ENCODE results near the gene SLC6A1. TPM values are rescaled to one million over a fixed set of nuclear protein-coding genes. Genes with fewer than 3 reads are reported as not detected.

Gene SLC6A1
- total and polyA plus RNA-seq, 2 of the 13 experiments (the other 11 are each of a cell fraction or from before 2014, with no cell fraction given): not detected

DNA sequence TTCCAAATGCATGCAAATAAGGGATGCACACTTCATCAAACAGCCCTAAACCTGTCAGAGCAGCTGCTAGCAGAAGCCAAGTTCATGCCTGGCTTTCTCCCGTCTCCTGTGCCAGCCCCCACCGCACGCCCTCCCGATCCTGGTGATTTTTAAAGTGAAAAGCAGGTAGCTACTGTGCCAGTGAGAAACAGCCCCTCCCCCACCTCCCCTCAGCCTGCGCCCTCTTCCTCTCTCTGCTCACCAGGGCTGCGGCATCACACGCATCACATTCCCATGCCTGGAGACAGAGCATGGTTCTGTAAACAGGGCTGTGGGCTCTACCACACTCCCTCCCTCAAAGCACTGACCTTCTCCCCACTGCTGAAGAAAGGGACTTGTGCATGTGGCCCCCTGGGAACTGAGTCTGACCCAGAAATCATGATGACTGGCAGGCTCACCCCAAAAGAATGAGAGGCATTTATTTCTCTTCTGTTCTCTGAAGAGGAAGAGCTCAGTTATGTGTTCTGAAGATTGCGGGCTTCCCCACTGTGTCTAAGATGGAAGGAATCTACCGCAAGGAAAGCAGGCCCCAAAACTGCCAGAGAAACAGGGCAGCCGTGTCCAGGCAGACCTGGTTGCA is 14.5 kb upstream of the SLC6A1 start:
- H3K27me3 ChIP-seq (ENCODE audit: control insufficient read depth in 1 of 2, insufficient read depth in 2 of 2, low read length in 2 of 2): peaks cover 0 to 7% of the 10 kb centered on the region in 2 experiments; a peak in 1 of 5 replicates
- CTCF ChIA-PET (ENCODE audit: low intra/inter-chr PET ratio, low total read pairs): no interaction called here
- no peak for DNase-seq (ENCODE audit: low spot score)
- H3K36me3 ChIP-seq (replicated peaks in 1 of 2; ENCODE audit: control insufficient read depth in 1 of 2, insufficient read depth in 2 of 2, low read length in 2 of 2): no peaks in the 10 kb centered on the region
- H3K4me2 ChIP-seq (ENCODE audit: low read depth, low read length): no peak overlapping the region; the same call in 1 of the 2 replicates
- 69% methylated on average over 10 of the region's 10 CpGs for WGBS (ENCODE audit: low lambda C conversion rate)
- BruUV-seq (replicated peaks): no TSS peak
- no peak overlapping the region for H2AFZ ChIP-seq (ENCODE audit: low read length)
- H3K4me3 ChIP-seq (replicated peaks in 1 of 3; ENCODE audit: insufficient read depth in 1 of 3, low read depth in 2 of 3, low read length in 3 of 3): no peak overlapping the region
- H3K9ac ChIP-seq (ENCODE audit: insufficient read depth, low read depth, low read length): no peak overlapping the region
- in situ Hi-C loops (cut with HindIII; ENCODE audit: extremely low pct_ligation_motif_present, low pct_unique_long_range_greater_than_20kb): no loop called here
- no peak for FAIRE-seq
- no peaks in the 10 kb centered on the region for H4K20me1 ChIP-seq (ENCODE audit: insufficient read depth, low read length)
- ATAC-seq: no peak
- POLR2A ChIA-PET: no interaction called here
- TF ChIP-seq GATAD2A (CRISPR knock-in tag; IDR thresholded peaks at IDR 0.05) (no peak), ZSCAN9 (CRISPR knock-in tag; IDR thresholded peaks at IDR 0.05; ENCODE audit: borderline replicate concordance) (no peak), GABPB1 (CRISPR knock-in tag; IDR thresholded peaks at IDR 0.05) (no peak), ZNF121 (CRISPR knock-in tag; IDR thresholded peaks at IDR 0.05) (no peak), HOXA3 (CRISPR knock-in tag; IDR thresholded peaks at IDR 0.05) (no peak), ZNF766 (CRISPR knock-in tag; IDR thresholded peaks at IDR 0.05; ENCODE audit: borderline replicate concordance) (no peak), GZF1 (CRISPR knock-in tag; IDR thresholded peaks at IDR 0.05) (no peak), ZMYM4 (CRISPR knock-in tag; IDR thresholded peaks at IDR 0.05) (no peak), FLYWCH1 (CRISPR knock-in tag; IDR thresholded peaks at IDR 0.05) (no peak), ZKSCAN5 (CRISPR knock-in tag; IDR thresholded peaks at IDR 0.05) (no peak), TCF7 (IDR thresholded peaks at IDR 0.05; ENCODE audit: low read depth) (no peak), ZNF841 (CRISPR knock-in tag; IDR thresholded peaks at IDR 0.05; ENCODE audit: borderline replicate concordance) (no peak), THAP11 (CRISPR knock-in tag; IDR thresholded peaks at IDR 0.05) (no peak)
- TF ChIP-seq, protein P1, sequence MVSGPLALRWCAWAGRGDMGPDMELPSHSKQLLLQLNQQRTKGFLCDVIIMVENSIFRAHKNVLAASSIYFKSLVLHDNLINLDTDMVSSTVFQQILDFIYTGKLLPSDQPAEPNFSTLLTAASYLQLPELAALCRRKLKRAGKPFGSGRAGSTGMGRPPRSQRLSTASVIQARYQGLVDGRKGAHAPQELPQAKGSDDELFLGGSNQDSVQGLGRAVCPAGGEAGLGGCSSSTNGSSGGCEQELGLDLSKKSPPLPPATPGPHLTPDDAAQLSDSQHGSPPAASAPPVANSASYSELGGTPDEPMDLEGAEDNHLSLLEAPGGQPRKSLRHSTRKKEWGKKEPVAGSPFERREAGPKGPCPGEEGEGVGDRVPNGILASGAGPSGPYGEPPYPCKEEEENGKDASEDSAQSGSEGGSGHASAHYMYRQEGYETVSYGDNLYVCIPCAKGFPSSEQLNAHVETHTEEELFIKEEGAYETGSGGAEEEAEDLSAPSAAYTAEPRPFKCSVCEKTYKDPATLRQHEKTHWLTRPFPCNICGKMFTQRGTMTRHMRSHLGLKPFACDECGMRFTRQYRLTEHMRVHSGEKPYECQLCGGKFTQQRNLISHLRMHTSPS (CRISPR knock-in tag; IDR thresholded peaks at IDR 0.05; ENCODE audit: low read depth): no peak
- TF ChIP-seq, protein P2, sequence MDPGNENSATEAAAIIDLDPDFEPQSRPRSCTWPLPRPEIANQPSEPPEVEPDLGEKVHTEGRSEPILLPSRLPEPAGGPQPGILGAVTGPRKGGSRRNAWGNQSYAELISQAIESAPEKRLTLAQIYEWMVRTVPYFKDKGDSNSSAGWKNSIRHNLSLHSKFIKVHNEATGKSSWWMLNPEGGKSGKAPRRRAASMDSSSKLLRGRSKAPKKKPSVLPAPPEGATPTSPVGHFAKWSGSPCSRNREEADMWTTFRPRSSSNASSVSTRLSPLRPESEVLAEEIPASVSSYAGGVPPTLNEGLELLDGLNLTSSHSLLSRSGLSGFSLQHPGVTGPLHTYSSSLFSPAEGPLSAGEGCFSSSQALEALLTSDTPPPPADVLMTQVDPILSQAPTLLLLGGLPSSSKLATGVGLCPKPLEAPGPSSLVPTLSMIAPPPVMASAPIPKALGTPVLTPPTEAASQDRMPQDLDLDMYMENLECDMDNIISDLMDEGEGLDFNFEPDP (CRISPR knock-in tag; conservative IDR thresholded peaks at IDR 0.05): no peak
- TF ChIP-seq, protein P3, sequence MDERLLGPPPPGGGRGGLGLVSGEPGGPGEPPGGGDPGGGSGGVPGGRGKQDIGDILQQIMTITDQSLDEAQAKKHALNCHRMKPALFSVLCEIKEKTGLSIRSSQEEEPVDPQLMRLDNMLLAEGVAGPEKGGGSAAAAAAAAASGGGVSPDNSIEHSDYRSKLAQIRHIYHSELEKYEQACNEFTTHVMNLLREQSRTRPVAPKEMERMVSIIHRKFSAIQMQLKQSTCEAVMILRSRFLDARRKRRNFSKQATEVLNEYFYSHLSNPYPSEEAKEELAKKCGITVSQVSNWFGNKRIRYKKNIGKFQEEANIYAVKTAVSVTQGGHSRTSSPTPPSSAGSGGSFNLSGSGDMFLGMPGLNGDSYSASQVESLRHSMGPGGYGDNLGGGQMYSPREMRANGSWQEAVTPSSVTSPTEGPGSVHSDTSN (CRISPR knock-in tag; IDR thresholded peaks at IDR 0.05): no peak
- TF ChIP-seq, protein P4, sequence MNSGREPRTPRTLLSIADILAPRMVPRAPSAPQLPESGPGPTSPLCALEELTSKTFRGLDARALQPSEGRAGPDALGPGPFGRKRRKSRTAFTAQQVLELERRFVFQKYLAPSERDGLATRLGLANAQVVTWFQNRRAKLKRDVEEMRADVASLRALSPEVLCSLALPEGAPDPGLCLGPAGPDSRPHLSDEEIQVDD (CRISPR knock-in tag; IDR thresholded peaks at IDR 0.05; ENCODE audit: borderline replicate concordance): no peak
- peaks cover 39% of the 10 kb centered on the region for H3K4me1 ChIP-seq (ENCODE audit: insufficient read depth, low read length)
- H3K27ac ChIP-seq (ENCODE audit: extremely low read length, insufficient read depth, low read length): no peak overlapping the region
- H3K9me3 ChIP-seq (ENCODE audit: low read length): no peaks in the 10 kb centered on the region
- no peaks in the 10 kb centered on the region for H3K79me2 ChIP-seq (ENCODE audit: insufficient read depth, low read length)
- intact Hi-C loops (cut with micrococcal nuclease; ENCODE audit: unreplicated experiment): no loop called here

Data from HepG2 (cell line).